Measurements from ENCODE around the gene ABR.
"Not testable (repeated sequence)": the region's sequence is repeated elsewhere in the genome, so short reads cannot be mapped to it uniquely, and the experiment has no call there.

The ABR gene

DNA sequence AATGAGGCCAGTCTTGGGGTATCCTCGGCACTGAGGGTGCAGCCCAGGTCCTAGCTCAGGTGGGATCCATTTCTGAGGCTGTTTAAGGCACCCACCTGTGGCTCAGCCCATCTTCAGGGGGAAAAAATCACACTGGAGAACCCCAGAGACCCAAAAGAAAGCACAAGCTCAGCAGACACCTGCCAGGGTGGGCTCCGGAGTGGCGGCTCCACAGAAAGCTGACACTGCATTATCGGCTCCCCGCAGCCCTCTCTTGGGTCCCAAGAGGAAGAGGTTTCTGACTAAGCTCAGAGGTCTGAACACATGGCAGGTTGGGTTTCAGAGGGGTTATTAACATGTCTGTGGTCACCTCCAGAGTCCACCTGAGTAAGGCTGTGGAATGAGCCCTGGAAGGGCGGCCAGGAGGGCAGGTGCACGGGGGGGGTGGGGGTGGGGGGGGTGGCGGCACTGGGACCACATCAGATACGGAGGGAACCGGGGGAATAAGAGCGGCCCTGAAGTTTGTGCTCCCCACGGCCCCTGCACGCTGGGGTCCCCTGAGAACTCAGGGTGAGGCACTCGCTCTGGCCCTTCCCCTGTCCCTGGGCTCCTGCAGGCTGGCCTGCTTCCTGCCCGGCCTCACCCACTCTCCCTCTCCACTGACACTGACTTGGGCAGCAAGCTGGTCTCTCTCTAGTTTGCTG is 103.3 kb downstream of the ABR start:
- Histone ChIP-seq H3K4me2 (peak overlapping the region in 7 of 11 experiments; percentile 26 to 60 (median 50); a peak in 14 of 22 replicates), H3K27me3 (no peaks in the 10 kb centered on the region), H3K36me3 (peaks cover 0 to 96% (median 21%) of the 10 kb centered on the region in 11 experiments; a peak in 18 of 22 replicates), H4K20me1 (peaks cover 5 to 90% (median 28%) of the 10 kb centered on the region in 11 experiments; a peak in 19 of 22 replicates), H3K9ac (no peak overlapping the region), H3K4me3 (no peak overlapping the region), H3K9me3 (replicated peaks in 1 of 11) (no peaks in the 10 kb centered on the region), H3K4me1 (peaks cover 7 to 32% (median 20%) of the 10 kb centered on the region in 10 experiments), H3K27ac (no peak overlapping the region)
- no peak for TF ChIP-seq Cebpa-rat (IDR thresholded peaks at IDR 0.05)

DNA sequence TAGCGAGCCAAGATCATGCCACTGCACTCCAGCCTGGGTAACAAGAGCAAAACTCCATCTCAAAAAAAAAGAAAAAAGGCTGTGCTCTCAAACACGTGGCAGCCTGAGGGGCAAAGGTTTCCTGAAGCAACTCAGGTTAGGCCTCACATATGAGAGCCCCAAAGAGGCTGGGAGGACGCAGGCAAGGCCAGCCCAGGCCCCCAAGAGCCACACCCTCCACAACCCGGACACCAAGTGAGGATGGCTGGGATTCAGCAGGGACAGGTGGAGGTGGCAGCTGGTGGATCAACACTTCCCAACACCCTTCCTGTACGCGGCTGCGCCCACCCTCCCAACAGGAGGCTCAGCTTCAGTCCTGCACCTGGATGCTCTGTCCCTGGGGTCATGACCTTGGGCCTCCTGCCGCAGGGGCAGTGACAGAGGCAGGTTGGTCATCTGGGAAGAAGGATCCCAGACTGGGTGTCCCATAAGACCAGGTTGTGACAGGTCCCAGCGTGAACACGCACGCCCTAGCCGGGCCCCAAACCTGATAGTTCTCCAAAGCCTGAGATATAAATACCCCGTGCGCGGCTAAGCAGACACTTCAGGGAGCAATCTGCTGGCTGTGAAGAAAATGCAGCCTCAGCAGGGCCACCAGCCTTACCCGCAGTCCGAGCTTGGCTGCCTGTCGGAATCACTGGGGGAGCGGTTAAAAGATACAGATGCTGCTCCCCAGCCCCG is 104.7 kb downstream of the ABR start:
- no peaks in the 10 kb centered on the region for H3K27me3 ChIP-seq
- no peak overlapping the region for H3K9ac ChIP-seq
- H3K4me3 ChIP-seq: no peak overlapping the region
- TF ChIP-seq Cebpa-rat (IDR thresholded peaks at IDR 0.05): no peak
- H3K36me3 ChIP-seq: peaks cover 0 to 98% (median 26%) of the 10 kb centered on the region in 11 experiments; a peak in 17 of 22 replicates
- no peak overlapping the region for H3K4me2 ChIP-seq
- no peak overlapping the region for H3K27ac ChIP-seq
- no peaks in the 10 kb centered on the region for H3K9me3 ChIP-seq (replicated peaks in 1 of 11)
- peaks cover 5 to 91% (median 27%) of the 10 kb centered on the region in 11 experiments; a peak in 19 of 22 replicates for H4K20me1 ChIP-seq
- peaks cover 0 to 18% (median 15%) of the 10 kb centered on the region in 10 experiments; a peak in 17 of 20 replicates for H3K4me1 ChIP-seq

DNA sequence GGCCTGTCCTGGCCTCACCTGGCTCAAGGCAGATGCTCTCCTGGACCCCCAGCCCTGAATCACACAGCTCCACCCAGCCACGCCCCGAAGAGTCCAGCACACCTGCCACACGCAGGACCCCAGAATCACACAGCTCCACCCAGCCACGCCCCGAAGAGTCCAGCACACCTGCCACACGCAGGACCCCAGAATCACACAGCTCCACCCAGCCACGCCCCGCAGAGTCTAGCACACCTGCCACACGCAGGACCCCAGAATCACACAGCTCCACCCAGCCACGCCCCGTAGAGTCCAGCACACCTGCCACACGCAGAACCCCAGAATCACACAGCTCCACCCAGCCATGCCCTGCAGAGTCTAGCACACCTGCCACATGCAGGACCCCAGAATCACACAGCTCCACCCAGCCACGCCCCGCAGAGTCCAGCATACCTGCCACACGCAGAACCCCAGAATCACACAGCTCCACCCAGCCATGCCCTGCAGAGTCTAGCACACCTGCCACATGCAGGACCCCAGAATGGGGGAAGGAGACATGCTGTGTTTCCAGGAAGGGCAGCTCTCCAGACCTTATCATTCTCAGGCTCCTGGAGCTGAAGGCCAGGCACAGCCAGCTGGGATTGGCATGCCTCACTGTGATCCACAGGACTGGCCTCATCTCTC is 105.7 kb downstream of the ABR start:
- not testable (repeated sequence) for H3K4me2 ChIP-seq

DNA sequence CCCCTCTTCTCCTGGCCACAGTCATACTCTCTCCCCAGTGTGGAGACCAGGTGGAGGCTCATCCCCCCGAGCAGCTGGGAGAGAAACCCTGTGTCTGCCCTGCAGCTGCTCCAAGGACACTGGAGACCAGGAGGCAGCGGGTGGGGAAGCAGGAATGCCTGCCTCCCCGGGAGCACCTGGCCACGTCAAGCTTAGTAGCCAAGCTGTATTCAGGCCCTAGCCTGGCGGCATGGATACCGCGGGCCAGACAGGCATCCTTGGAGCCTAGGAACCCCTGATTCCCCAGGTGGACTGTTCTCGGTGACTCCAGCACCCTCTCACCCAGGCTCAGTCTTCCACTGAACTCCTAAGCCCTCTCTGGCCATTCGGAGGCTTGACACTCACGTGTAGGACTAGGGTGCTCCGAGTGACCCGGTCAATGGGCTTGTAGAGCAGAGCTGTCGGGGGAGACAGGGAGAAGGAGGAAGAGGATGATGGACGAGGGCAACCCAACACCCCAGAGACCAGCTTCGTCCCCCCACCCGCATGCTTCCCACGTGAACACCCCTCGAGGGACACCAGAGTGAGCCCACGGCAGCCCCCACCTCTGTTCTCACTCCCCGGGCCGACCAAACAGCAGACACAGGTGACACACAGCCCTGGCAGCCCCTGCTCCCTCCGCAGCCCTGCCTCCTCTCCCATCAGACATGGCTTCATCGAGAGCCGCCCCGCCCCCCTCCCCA is 106.4 kb downstream of the ABR start:
- peaks cover 4 to 96% (median 33%) of the 10 kb centered on the region in 11 experiments; a peak in 21 of 22 replicates for H3K36me3 ChIP-seq
- H3K4me2 ChIP-seq: no peak overlapping the region
- TF ChIP-seq Cebpa-rat (IDR thresholded peaks at IDR 0.05): no peak
- H4K20me1 ChIP-seq: peaks cover 5 to 85% (median 27%) of the 10 kb centered on the region in 11 experiments; a peak in 19 of 22 replicates
- H3K27ac ChIP-seq: no peak overlapping the region
- no peak overlapping the region for H3K9ac ChIP-seq
- no peak overlapping the region for H3K4me3 ChIP-seq
- H3K27me3 ChIP-seq: no peaks in the 10 kb centered on the region
- H3K9me3 ChIP-seq (replicated peaks in 1 of 11): peaks cover 0 to 6% (median 0%) of the 10 kb centered on the region in 11 experiments; a peak in 4 of 22 replicates
- H3K4me1 ChIP-seq: peaks cover 0 to 18% (median 15%) of the 10 kb centered on the region in 10 experiments; a peak in 16 of 20 replicates

More for the DNA sequence above, 105.7 kb downstream of the ABR start:
- peaks cover 5 to 86% (median 27%) of the 10 kb centered on the region in 11 experiments; a peak in 19 of 22 replicates for H4K20me1 ChIP-seq
- not testable (repeated sequence) for H3K9ac ChIP-seq; H3K27me3 ChIP-seq; H3K27ac ChIP-seq; H3K4me3 ChIP-seq; H3K9me3 ChIP-seq (replicated peaks in 1 of 11)
- peaks cover 0 to 18% (median 15%) of the 10 kb centered on the region in 10 experiments; a peak in 16 of 20 replicates for H3K4me1 ChIP-seq
- peaks cover 0 to 96% (median 28%) of the 10 kb centered on the region in 11 experiments; a peak in 17 of 22 replicates for H3K36me3 ChIP-seq

DNA sequence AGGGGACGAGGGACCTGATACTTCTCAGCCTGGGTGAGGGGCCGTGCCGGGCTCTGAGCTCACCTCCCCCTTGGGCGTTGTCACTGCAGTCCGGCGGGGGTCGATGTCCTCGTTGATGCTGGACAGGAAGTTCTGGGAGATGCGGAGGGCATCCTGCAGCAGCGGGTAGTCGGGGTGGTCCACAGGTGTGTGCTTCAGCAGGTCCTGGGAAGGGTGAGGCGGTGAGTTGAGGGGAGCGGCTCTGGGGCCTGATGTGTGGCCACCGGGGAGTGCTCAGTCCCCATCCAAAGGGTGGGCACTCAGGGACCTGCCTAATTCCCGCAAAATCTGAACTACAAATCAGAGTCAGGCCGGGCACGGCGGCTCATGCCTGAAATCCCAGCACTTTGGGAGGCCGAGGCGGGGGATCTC is 107.2 kb downstream of the ABR start:
- Histone ChIP-seq H3K9ac (no peak overlapping the region), H3K4me2 (no peak overlapping the region), H3K9me3 (replicated peaks in 1 of 11) (peaks cover 0 to 14% (median 0%) of the 10 kb centered on the region in 11 experiments; a peak in 5 of 22 replicates), H3K4me3 (no peak overlapping the region), H3K27me3 (no peaks in the 10 kb centered on the region), H3K36me3 (peaks cover 12 to 96% (median 40%) of the 10 kb centered on the region in 11 experiments; a peak in 21 of 22 replicates), H4K20me1 (peaks cover 5 to 79% (median 26%) of the 10 kb centered on the region in 11 experiments; a peak in 19 of 22 replicates), H3K27ac (no peak overlapping the region), H3K4me1 (peaks cover 0 to 17% (median 10%) of the 10 kb centered on the region in 10 experiments; a peak in 16 of 20 replicates)
- no peak for TF ChIP-seq Cebpa-rat (IDR thresholded peaks at IDR 0.05)

DNA sequence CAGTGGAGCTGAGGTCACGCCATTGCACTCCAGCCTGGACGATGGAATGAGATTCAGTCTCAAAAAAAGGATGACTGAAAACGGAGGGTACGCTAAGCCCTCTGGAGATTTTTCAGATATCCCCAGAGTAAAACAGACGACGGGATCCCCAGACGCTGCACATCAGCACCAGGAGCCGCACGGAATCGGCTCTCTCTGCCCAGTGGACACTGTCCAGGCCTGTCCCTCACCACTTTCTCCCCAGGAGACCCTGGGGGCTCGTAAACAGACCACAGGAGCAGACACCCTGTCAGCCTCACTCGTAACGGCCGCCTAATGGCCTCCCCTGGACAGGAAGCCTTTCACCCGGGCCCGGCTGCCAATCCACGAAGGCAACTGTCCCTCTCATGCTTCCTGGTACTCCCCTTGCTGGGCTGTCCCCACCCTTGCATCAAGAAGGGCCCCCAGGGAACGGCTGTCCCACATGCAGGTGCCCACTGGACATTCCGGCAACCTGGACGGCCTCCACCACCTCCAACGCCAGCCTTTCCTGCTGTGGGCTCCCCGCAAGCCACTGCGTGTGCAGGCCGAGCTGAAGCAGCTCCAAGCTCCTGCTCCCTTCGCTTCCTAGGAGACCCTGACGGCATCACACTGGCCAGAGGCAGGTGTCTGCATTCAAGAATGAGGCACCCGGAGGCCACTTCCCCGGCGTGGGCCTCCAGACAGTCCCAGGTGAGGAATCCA is 108.5 kb downstream of the ABR start:
- no peak overlapping the region for H3K9ac ChIP-seq
- H3K4me1 ChIP-seq: peaks cover 0 to 5% (median 0%) of the 10 kb centered on the region in 10 experiments; a peak in 7 of 20 replicates
- H4K20me1 ChIP-seq: peaks cover 0 to 68% (median 17%) of the 10 kb centered on the region in 11 experiments; a peak in 15 of 22 replicates
- peaks cover 2 to 27% (median 10%) of the 10 kb centered on the region in 11 experiments; a peak in 19 of 22 replicates for H3K9me3 ChIP-seq (replicated peaks in 1 of 11)
- TF ChIP-seq Cebpa-rat (IDR thresholded peaks at IDR 0.05): no peak
- no peak overlapping the region for H3K4me3 ChIP-seq
- no peak overlapping the region for H3K27ac ChIP-seq
- H3K36me3 ChIP-seq: peaks cover 23 to 98% (median 53%) of the 10 kb centered on the region in 11 experiments
- H3K4me2 ChIP-seq: no peak overlapping the region
- no peaks in the 10 kb centered on the region for H3K27me3 ChIP-seq

DNA sequence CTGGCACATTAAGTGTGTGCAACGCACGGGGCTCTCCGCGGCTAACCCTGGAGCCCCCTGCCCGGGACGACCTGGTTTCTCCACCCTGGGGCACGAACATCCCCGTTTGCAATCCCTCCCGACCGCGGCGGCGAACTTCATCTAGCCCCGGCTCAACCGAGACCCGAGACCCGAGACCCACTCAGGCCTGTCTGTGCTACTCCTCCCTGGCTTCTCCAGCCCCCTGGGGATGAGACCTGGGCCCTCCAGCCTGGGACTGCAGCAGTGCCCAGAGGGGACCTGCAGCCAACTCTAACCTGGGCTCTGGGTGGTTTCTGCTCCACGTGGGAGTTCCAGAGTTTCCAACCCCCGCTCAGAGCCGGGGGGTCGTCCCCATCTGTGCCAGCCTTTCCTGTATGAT is 109.4 kb downstream of the ABR start:
- peaks cover 11 to 36% (median 19%) of the 10 kb centered on the region in 11 experiments for H3K9me3 ChIP-seq (replicated peaks in 1 of 11)
- peaks cover 31 to 98% (median 61%) of the 10 kb centered on the region in 11 experiments for H3K36me3 ChIP-seq
- no peak overlapping the region for H3K9ac ChIP-seq
- no peak overlapping the region for H3K27ac ChIP-seq
- TF ChIP-seq Cebpa-rat (IDR thresholded peaks at IDR 0.05): no peak
- peaks cover 0 to 59% (median 12%) of the 10 kb centered on the region in 11 experiments; a peak in 12 of 22 replicates for H4K20me1 ChIP-seq
- H3K4me2 ChIP-seq: no peak overlapping the region
- H3K4me1 ChIP-seq: no peaks in the 10 kb centered on the region
- no peak overlapping the region for H3K4me3 ChIP-seq
- H3K27me3 ChIP-seq: no peaks in the 10 kb centered on the region

DNA sequence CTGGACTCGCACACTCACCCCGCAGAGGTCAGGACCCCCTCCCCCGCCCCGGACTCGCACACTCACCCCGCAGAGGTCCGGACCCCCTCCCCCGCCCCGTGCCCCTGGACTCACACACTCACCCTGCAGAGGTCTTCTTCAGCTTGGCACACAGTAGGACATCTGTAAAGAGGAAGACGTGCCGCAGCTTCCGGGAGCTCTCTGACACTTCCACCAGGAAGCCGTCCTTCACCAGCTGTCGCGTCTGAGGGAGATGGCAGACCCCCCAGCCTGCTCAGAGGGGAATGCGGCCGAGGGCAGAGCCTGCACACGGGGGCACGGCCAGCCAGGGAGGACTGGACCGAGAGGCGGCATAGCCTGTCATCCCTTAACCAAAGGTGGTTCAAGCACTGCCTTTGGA is 109.9 kb downstream of the ABR start:
- no peak overlapping the region for H3K4me3 ChIP-seq
- TF ChIP-seq Cebpa-rat (IDR thresholded peaks at IDR 0.05): no peak
- H3K9ac ChIP-seq: no peak overlapping the region
- no peaks in the 10 kb centered on the region for H3K27me3 ChIP-seq
- H4K20me1 ChIP-seq: peaks cover 0 to 54% (median 6%) of the 10 kb centered on the region in 11 experiments; a peak in 12 of 22 replicates
- H3K36me3 ChIP-seq: peaks cover 32 to 94% (median 63%) of the 10 kb centered on the region in 11 experiments
- no peaks in the 10 kb centered on the region for H3K4me1 ChIP-seq
- H3K4me2 ChIP-seq: no peak overlapping the region
- peaks cover 12 to 37% (median 20%) of the 10 kb centered on the region in 11 experiments for H3K9me3 ChIP-seq (replicated peaks in 1 of 11)
- H3K27ac ChIP-seq: no peak overlapping the region
